GM19438 (cell line): ENCODE measurements around the gene MT1B.
"Not testable (repeated sequence)": the region's sequence is repeated elsewhere in the genome, so short reads cannot be mapped to it uniquely, and the experiment has no call there.

Experiments used
- ATAC-seq: cut with Tn5 transposase; IDR thresholded peaks from one replicate; pipeline ENCODE4 v1.9.1; 2021; ENCODE audit warnings: low read depth; ENCODE audit not compliant: unreplicated experiment

MT1B gene

GRCh38 chr16:56618138-56618537 is 33.5 kb upstream of the MT1B start:
- ATAC-seq, result no peak

GRCh38 chr16:56620339-56620897 is 31.3 kb upstream of the MT1B start:
- no peak for ATAC-seq

DNA sequence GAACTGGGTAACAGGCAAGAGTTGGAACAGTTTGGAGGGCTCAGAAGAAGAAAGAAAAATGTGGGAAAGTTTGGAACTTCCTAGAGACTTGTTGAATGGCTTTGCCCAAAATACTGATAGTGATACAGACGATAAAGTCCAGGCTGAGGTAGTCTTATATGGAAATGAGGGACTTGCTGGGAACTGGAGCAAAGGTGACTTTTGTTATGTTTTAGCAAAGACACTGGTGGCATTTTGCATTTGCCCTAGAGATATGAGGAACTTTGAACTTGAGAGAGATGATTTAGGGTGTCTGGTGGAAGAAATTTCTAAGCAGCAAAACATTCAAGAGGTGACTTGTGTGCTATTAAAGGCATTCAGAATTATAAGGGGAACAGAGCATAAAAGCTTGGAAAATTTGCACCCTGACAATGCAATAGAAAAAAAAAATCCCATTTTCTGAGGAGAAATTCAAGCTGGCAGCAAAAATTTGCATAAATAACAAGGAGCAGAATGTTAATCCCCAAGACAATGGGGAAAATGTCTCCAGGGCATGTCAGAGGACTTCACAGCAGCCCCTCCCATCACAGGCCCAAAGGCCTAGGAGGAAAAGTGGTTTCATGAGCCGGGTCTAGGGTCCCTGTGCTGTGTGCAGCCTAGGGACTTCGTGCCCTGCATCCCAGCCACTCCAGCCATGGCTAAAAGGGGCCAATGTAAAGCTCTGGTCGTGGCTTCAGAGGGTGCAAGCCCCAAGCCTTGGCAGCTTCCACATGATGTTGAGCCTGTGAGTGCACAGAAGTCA is 29.8 kb upstream of the MT1B start:
- ATAC-seq, result not testable (repeated sequence)

GRCh38 chr16:56623184-56623583 is 28.5 kb upstream of the MT1B start:
- ATAC-seq, result not testable (repeated sequence)

DNA sequence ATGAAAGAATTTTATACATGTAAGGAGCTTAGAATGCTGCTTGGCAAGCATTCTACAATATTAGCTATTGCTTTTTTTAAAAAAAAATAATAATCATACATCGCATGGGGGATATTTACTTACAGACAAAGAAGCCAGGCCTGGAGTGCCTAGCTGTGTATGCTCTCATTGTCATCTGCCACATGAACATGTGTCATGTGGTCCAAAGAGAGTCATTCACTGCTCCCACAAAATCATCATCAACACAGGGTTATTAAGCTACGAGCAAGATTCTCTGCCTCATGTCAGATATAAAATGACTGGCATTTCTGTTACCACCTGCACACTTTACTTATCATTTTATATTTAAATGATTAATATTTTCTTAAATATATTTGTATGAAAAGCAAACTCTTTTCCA is 28.0 kb upstream of the MT1B start:
- ATAC-seq, result no peak

- ATAC-seq, result no peak
Observed at GRCh38 chr16:56625140-56625942, 26.3 kb upstream of the MT1B start, which contains the start of gene MT1E. Gene MT1E, plus strand, starts transcription at chr16:56625781. Its CDS starts 71 bp downstream, at chr16:56625852.

DNA sequence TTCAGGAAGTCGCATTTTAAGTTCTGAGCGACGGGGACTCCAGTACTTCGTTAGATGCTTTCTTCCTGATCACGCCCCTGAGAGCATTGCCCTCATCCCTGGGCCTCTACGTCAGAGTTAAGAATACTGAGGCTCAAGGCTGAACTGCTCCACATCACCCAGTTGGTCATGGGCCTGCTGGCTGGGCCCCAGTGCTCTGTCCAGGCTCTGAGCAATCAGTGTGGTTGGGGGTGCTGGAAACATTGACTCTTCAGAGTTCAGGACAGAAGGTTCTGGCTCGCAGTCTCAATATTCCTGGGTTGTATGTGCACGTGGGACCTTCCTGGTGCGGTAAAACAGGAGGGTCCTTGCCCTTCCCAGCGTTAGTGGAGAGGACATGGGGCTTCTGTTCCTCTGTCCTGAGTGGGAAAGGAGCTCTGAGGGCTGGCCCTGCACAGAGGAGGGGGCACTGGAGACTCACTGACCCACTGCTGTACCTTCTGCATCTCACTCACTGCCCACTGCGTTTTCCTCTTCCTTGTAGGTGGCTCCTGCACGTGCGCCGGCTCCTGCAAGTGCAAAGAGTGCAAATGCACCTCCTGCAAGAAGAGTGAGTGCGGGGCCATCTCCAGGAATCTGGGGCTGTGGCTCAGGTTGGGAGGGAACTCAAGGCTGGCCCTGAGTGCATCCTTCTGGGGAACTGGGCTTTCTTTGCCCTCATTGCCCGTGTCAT is 25.6 kb upstream of the MT1B start:
- ATAC-seq, result no peak

- ATAC-seq, result no peak
Observed at GRCh38 chr16:56626685-56627084, 25.0 kb upstream of the MT1B start.

DNA sequence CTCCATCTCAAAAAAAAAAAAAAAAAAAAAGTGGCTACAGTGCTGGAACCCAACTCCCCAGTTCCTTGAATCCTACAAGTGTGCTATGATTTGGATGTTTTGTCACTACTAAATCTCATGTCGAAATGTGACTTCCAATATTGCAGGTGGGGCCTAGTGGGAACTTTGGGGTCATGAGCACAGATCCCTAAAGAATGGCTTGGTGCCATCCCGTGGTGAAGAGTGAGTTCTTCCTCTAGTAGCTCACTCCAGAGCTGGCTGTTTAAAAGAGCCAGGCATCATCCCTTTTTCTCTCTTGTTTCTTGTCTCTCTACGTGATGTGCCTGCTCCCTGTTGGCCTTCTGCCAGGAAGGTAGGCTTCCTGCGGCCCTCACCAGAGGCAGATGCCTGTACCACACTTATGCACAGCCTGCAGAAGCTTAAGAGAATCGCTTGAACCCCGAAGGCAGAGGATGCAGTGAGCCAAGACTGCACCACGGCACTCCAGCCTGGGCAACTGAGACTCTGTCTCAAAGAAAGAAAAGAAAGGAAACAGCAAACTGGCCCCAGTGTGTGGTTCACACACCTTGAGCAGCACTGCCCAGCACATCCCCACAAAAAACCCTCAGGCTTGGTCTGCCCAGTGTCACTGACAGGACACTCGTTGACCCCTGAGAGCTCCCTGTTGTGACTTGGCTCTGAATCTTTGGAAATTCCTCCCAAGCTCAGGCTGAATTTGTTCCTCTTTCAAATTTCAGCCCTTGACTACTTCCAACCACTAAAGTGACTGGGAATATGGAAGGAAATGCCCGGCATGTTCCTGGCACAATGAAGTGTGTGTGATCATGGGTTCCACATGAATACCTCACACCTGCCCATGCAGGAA is 23.0 kb upstream of the MT1B start:
- no peak for ATAC-seq

GRCh38 chr16:56629531-56629930 is 22.2 kb upstream of the MT1B start:
- ATAC-seq, result no peak

- peak; percentile 77 for ATAC-seq
Observed at GRCh38 chr16:56630134-56630533, 21.6 kb upstream of the MT1B start.

- ATAC-seq, result no peak
Observed at GRCh38 chr16:56631197-56631596, 20.5 kb upstream of the MT1B start.

DNA sequence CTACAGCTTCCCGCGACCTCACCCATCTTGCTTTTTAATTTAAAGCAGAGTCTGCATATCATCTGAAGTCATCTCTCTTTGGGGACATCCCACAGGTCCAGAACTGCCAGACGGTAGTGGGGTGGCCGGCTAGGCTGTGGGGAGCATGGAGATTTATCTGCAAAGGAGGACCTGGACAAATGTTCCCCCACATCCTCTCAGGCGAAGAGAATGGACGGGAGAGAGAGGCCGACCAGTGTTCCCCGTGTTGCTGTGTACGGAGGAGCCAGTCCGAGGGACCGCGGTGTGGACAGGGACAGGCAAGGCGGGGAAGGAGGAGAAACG is 19.9 kb upstream of the MT1B start:
- ATAC-seq, result no peak

- ATAC-seq, result no peak
Observed at GRCh38 chr16:56632156-56632847, 19.4 kb upstream of the MT1B start, which contains the start of gene MT1M. Gene MT1M, plus strand, starts transcription at chr16:56632659. Its CDS starts 73 bp downstream, at chr16:56632732.

DNA sequence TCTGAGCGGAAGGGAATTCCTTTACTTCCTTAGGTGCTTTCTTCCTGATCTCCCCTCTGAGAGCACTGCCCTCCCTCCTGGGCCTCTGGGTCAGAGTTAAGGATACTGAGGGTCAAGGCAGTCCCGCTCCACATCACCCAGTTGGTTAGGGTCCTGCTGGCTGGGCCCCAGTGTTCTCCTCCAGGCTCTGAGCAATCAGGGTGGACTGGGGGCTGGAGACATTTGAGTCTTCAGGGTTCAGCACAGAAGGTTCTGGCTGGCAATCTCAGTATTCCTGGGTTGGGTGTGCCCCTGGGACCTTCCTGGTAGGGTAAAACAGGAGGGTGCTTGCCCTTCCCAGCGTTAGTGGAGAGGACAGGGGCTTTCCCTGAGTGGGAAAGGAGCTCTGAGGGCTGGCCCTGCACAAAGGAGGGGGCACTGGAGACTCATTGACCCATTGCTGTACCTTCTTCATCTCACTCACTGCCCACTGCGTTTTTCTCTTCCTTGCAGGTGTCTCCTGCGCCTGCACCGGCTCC is 18.8 kb upstream of the MT1B start:
- ATAC-seq, result no peak

DNA sequence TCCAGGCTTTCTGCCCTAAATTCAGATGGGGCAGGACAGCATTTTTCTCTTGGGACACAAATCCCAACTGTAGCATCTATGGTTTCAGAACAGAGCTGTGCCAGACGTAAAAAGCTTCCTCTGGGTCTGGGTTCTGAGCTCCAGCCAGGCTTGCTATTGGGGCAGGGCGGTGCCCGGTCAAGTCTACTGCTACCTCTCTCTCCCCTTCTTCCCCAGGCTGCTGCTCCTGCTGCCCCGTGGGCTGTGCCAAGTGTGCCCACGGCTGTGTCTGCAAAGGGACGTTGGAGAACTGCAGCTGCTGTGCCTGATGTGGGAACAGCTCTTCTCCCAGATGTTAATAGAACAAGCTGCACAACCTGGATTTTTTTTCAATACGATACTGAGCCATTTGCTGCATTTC is 18.2 kb upstream of the MT1B start:
- ATAC-seq, result no peak

DNA sequence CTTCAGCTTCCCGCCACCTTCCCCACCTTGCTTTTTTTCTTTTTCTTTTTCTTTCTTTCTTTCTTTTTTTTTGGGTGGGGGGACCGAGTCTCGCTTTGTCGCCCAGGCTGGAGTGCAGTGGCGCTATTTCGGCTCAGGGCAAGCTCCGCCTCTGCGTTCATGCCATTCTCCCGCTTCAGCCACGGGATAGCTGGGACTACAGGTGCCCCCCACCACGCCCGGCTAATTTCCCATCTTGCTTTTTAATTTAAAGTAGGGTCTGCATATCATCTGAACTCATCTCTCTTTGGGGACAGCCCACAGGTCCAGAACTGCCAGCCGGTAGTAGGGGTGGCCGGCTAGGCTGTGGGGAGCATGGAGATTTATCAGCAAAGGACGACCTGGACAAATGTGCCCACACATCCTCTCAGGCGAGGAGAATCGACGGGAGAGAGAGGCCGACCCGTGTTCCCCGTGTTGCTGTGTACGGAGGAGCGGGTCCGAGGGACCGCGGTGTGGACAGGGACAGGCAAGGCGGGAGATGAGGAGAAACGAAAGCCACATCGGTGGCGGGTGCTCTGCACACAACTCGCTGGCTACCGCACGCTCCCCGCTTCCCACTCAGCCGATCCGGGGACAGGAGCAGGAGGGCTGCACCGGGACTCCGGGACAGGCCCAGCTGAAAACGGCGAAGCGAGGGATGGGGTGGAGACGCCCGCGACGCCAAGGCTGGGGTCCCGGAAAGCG is 16.8 kb upstream of the MT1B start:
- no peak for ATAC-seq

DNA sequence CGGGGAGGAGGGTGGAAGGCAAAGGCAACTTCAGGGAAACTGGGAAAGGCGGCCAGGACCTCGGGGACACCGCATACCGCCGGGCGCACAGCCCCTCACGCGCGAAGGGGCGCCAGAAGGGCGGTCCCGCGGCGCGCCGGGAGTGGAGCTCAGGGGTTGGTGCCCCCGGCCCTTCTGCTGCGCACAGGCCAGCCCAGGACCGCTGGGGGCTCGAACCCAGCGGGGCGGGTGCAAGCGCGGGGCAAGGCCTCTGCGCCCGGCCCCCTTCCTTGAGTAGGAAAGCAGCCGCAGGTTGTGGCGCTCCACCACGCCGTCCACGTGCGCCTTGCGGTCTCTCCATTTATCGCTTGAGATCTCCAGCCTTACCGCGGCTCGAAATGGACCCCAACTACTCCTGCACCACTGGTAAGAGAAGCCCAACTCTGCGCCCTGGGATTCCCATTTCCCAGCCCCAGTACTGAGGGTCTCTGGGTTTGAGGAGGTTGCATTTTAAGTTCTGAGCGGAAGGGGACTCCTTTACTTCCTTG is 16.2 kb upstream of the MT1B start:
- ATAC-seq, result no peak
